Erythroblast (primary cell): Measurements from ENCODE around the gene MBD5.

Experiments used
- GATA1 ChIP-seq: IDR thresholded peaks from 2 replicates; pipeline ENCODE4 v1.6.1; 2011; ENCODE audit warnings: low read depth, mild to moderate bottlenecking, control low read depth, low read length, moderate library complexity
- POLR2A ChIP-seq: IDR thresholded peaks from 2 replicates; pipeline ENCODE4 v1.6.1; 2011; ENCODE audit warnings: mild to moderate bottlenecking, low read length

GRCh38 chr2:148515120-148515519, 494.2 kb downstream of the MBD5 start:
- TF ChIP-seq POLR2A: no peak
- TF ChIP-seq GATA1: no peak
